Breast epithelium (tissue), 4 donors: Measurements from ENCODE around the gene CTNNA2. TPM values are rescaled to one million over a fixed set of nuclear protein-coding genes. Genes with fewer than 3 reads are reported as not detected.

Experiments
- DNase-seq, 2 donors: peaks; one replicate each; pipeline ENCODE4 v3.0.0-alpha.2; 2019; ENCODE audit warnings: low spot score in 2 of 2
- H3K27ac ChIP-seq, 2 donors: fragments of 200-600 bp; sonication (generic) in 1 of 2; one replicate each; pipeline ENCODE4 v1.5.1; 2016 to 2019; ENCODE audit warnings: mild to moderate bottlenecking in 1 of 2
- H3K27me3 ChIP-seq, 2 donors: fragments of 200-600 bp; sonication (generic) in 1 of 2; one replicate each; pipeline versions ENCODE4 v1.5.1 to v1.6.0; 2017 to 2019; ENCODE audit warnings: control low read depth in 1 of 2, mild to moderate bottlenecking in 1 of 2
- H3K36me3 ChIP-seq: fragments of 200-600 bp; one replicate; pipeline ENCODE4 v1.5.1; 2019
- H3K4me1 ChIP-seq, 2 donors: fragments of 200-600 bp; sonication (generic); one replicate each; pipeline ENCODE4 v1.5.1; 2016 to 2019; ENCODE audit warnings: control low read depth in 1 of 2
- H3K4me3 ChIP-seq, 3 donors: fragments of 200-600 bp; sonication (generic); 1 replicate in 2 of 3; 2 replicates in 1 of 3; pipeline ENCODE4 v1.5.1; 2016 to 2019; ENCODE audit warnings: mild to moderate bottlenecking in 3 of 3, moderate library complexity in 2 of 3
- H3K9me3 ChIP-seq, 2 donors: fragments of 200-600 bp; sonication (generic) in 1 of 2; one replicate each; pipeline ENCODE4 v1.5.1; 2016 to 2019; ENCODE audit warnings: control low read depth in 1 of 2
- POLR2A ChIP-seq: fragments of 450-650 bp; IDR thresholded peaks from one replicate; pipeline ENCODE4 v1.6.1; 2016; ENCODE audit warnings: antibody characterized with exemption, mild to moderate bottlenecking, moderate library complexity
- POLR2AphosphoS5 ChIP-seq, 3 donors: sonication (generic); formaldehyde crosslinking; IDR thresholded peaks; one replicate each; pipeline ENCODE4 v1.6.1; 2017; ENCODE audit warnings: antibody characterized with exemption in 3 of 3
- intact Hi-C: fragments of 100-400 bp; cut with DNase I; formaldehyde crosslinking; loops from one replicate; pipeline ENCODE4 v1.15.1; 2023; ENCODE audit warnings: low total_unique reads
- total RNA-seq, 3 donors: library from RNA; depleted of rRNA; stranded (reverse); fragments of >200 nt; gene quantifications; one replicate each; pipeline ENCODE4 v1.1.0, GENCODE V29; 2016
- TF ChIP-seq, protein P1 (sequence below), 3 donors: fragments of 450-650 bp; IDR thresholded peaks; one replicate each; pipeline ENCODE4 v1.5.1; 2016 to 2017; ENCODE audit warnings: antibody characterized with exemption in 3 of 3, mild to moderate bottlenecking in 3 of 3, moderate library complexity in 3 of 3

The CTNNA2 gene
- total RNA-seq: under 1 TPM in 1 of 3 donors, not detected in 2; 0.16 TPM

DNA sequence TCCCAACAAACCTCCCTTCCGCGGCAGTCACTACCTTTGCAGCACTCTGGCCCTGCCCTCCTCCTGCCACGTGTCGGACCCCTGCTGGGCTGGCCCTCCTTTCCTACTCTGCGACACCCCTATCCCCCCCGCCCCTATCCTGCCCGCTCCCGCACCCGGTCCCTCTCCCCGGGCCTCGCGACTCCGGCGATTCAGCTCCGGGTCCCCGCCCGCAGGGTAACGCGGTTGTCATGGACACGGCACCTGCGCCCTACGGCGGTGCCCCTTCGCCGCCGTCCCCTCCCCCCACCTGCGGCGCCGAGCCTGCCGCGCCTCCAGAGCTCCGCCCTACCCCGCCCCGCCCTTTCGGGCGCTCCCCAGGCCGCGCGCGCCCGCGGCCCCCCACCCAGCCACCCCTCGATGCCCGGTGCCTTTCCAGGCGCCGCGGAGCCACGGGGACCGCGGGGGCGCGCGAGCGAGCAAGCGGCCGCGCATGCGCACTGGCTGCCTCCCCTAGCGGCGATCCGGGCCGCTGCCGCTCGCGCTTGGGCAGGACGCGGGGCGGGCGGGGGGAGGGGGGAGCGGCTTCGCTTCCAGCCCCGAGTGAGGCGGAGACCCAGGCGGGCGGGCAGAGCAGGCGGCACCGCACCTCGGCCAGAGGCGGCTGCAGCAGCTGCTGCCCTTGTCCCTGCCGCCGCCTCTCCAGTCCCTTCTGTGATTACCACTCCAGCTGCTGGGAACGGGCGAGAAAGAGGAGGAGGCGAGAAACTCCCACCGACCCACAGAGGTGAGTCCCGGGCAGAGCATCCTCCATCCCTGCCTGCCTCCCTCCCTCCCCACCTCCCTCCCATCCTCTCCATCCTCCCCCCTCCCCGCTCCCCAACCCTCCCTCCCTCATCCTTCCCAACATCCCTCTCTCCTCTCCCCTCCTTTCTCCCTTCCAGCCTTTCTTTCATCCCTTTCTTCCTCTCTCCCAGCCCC is at the start of gene CTNNA2:
Gene CTNNA2 (plus strand): TSS at position 610 of the 960 bp plus-strand sequence.
- H3K27me3 ChIP-seq: peaks cover 4 to 41% of the 10 kb centered on the region in 2 donors
- intact Hi-C loops: no loop called here
- no peaks in the 10 kb centered on the region for H3K36me3 ChIP-seq
- peak within 1 kb of the TSS; percentile 22 to 67 (median 51) for H3K4me3 ChIP-seq
- H3K4me1 ChIP-seq: no peaks in the 10 kb centered on the region
- no peaks in the 10 kb centered on the region for H3K9me3 ChIP-seq
- TF ChIP-seq POLR2A (no peak), POLR2AphosphoS5 (IDR thresholded peaks at IDR 0.05) (no peak)
- TF ChIP-seq, protein P1, sequence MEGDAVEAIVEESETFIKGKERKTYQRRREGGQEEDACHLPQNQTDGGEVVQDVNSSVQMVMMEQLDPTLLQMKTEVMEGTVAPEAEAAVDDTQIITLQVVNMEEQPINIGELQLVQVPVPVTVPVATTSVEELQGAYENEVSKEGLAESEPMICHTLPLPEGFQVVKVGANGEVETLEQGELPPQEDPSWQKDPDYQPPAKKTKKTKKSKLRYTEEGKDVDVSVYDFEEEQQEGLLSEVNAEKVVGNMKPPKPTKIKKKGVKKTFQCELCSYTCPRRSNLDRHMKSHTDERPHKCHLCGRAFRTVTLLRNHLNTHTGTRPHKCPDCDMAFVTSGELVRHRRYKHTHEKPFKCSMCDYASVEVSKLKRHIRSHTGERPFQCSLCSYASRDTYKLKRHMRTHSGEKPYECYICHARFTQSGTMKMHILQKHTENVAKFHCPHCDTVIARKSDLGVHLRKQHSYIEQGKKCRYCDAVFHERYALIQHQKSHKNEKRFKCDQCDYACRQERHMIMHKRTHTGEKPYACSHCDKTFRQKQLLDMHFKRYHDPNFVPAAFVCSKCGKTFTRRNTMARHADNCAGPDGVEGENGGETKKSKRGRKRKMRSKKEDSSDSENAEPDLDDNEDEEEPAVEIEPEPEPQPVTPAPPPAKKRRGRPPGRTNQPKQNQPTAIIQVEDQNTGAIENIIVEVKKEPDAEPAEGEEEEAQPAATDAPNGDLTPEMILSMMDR (IDR thresholded peaks at IDR 0.05): no peak
- H3K27ac ChIP-seq: no peak within 1 kb of the TSS
- DNase-seq: no peak

DNA sequence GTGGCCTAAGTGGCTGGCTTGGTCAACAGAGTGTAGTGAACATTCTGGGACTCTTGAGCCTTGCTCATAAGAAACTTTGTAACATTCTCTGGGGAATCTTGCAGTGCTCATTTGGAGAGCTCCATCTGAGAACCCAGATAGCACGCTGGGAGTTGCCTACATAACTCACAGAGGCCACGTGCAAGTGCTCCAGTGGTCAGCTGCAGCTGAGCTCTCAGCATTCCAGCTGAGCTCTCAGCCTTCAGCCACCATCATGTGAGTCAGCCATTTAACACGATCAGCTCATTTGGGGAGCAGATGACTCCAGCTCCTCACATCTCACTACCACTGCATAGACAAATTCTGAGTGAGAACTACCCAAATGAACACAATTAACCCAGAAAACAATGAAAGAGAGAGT is 25.5 kb upstream of the CTNNA2 start:
- Histone ChIP-seq H3K9me3 (no peaks in the 10 kb centered on the region), H3K27ac (no peak overlapping the region), H3K36me3 (no peaks in the 10 kb centered on the region), H3K4me3 (no peak overlapping the region), H3K4me1 (no peaks in the 10 kb centered on the region), H3K27me3 (no peaks in the 10 kb centered on the region)
- intact Hi-C loops: no loop called here
- TF ChIP-seq, protein P1 (IDR thresholded peaks at IDR 0.05): no peak
- no peak for TF ChIP-seq POLR2AphosphoS5 (IDR thresholded peaks at IDR 0.05)
- no peak for TF ChIP-seq POLR2A
- DNase-seq: no peak

DNA sequence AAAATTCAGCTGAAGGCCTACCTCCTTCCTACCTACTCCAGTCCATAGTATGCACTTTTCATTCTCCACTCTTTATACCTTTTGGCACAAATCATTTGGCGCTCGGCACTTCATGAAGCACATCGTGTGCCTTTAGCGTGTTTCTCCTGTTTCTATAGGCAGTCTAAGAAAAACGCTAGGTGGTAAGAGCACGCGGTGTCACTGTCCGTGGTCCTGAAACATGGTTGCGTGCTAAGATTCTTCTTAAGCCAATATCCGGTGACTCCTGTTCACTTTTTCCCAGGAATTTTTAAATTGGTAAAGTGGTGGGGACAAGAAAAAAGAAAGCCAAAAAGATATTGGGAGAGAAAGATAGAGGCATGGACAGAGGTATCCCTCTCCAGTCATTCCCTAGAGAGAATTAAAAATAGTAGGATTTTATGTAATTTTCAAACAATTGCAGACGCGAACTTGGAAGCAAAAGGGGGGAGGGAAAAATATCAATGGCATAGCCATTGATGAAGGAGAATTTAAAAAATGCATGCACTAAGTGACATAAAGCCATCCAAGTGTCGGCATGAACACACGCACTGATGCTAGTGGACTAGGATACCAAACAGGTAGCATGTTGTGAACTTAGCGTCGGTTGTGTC is 1.4 kb upstream of the CTNNA2 start:
- H3K27me3 ChIP-seq: peaks cover 4 to 41% of the 10 kb centered on the region in 2 donors
- TF ChIP-seq POLR2AphosphoS5 (IDR thresholded peaks at IDR 0.05): no peak
- TF ChIP-seq, protein P1 (IDR thresholded peaks at IDR 0.05): no peak
- no peak for TF ChIP-seq POLR2A
- DNase-seq: no peak
- H3K4me3 ChIP-seq: no peak overlapping the region
- H3K27ac ChIP-seq: no peak overlapping the region
- no peaks in the 10 kb centered on the region for H3K4me1 ChIP-seq
- intact Hi-C loops: no loop called here
- no peaks in the 10 kb centered on the region for H3K9me3 ChIP-seq
- no peaks in the 10 kb centered on the region for H3K36me3 ChIP-seq

DNA sequence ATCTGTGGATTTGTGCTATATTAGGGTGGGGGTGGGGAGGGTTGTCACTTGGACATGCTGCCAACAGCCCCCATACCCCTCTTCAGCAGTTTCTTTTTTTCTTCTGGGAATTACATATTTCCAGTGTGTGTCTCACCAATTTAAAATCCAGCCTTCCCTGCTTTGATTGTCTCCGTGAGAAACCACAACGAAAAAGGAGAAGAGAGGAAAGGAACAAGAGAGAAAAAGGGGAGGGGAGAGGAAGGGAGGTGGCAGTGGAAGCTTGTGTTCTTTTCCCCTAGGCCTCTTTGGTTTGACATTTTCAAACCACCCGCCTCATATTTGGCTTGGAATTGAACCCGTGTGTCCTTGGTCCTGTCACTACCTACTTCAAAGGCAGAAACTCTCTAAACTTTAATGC is 860 bp downstream of the CTNNA2 start:
- Histone ChIP-seq H3K4me3 (no peak overlapping the region), H3K27me3 (peaks cover 4 to 37% of the 10 kb centered on the region in 2 donors), H3K9me3 (no peaks in the 10 kb centered on the region), H3K4me1 (no peaks in the 10 kb centered on the region), H3K36me3 (no peaks in the 10 kb centered on the region), H3K27ac (no peak overlapping the region)
- intact Hi-C loops: no loop called here
- TF ChIP-seq POLR2AphosphoS5 (IDR thresholded peaks at IDR 0.05): no peak
- no peak for TF ChIP-seq POLR2A
- TF ChIP-seq, protein P1 (IDR thresholded peaks at IDR 0.05): no peak
- DNase-seq: no peak

DNA sequence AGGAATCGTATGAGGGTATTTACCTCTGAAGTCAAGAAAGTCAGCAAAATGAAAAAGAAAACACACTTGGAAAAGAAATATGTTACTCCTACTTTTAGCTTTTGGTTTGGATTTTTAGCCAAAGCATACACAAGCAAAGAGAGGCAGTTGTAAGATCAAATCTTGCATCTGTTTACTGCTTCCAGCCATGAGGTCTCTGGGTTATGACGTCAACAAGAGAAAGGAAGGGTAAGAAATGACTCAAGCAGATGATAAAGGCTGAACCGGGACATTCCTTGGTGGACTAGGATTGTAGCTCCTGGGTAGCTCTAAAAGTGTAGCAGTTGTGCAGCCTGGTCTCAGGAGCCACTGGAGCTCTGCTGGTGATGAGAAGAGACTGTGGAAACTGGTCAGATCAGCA is 16.8 kb downstream of the CTNNA2 start:
- intact Hi-C loops: no loop called here
- DNase-seq: no peak
- Histone ChIP-seq H3K36me3 (no peaks in the 10 kb centered on the region), H3K9me3 (no peaks in the 10 kb centered on the region), H3K4me3 (no peak overlapping the region), H3K27ac (no peak overlapping the region), H3K4me1 (no peaks in the 10 kb centered on the region), H3K27me3 (no peaks in the 10 kb centered on the region)
- TF ChIP-seq POLR2A (no peak), POLR2AphosphoS5 (IDR thresholded peaks at IDR 0.05) (no peak)
- TF ChIP-seq, protein P1 (IDR thresholded peaks at IDR 0.05): no peak
